SIG-M5 (cell line): ENCODE measurements around the gene ACVR1.
A peak's percentile ranks its signal among the peaks of the same experiment; 100 is the strongest.

ENCODE experiments used
- DNase-seq: peaks from one replicate; lab custom pipeline; 2025; lab: John Stamatoyannopoulos, UW

Gene ACVR1

GRCh38 chr2:157876066-157876785 lies at the start of gene ACVR1:
TSS of gene ACVR1 (minus strand) at chr2:157876330. CDS start at chr2:157799493, 76,837 bp downstream.
- peak; percentile 63 for DNase-seq

GRCh38 chr2:157925071-157925470 lies 48.9 kb upstream of the ACVR1 start:
- no peak for DNase-seq

GRCh38 chr2:157923598-157924217 lies 47.6 kb upstream of the ACVR1 start:
- no peak for DNase-seq

DNA sequence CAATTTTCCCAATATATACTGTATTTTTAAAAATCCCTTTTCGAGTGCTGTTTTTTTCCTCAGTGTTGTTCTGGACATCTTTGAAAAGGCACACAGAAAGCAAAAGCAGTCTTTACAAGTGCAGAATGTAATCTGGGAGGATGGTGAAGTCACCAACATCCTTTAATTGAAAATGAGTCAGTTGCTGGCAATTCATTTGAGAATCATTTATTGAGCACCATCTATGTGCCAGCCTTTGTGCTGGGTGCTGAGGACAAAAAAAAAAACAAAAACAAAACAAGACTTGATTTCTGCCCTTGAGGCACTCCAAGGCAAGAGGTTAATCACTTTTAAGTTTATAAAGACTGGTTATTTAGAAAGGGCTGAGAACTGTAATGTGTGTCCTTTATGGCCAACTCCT lies 46.7 kb upstream of the ACVR1 start:
- no peak for DNase-seq

DNA sequence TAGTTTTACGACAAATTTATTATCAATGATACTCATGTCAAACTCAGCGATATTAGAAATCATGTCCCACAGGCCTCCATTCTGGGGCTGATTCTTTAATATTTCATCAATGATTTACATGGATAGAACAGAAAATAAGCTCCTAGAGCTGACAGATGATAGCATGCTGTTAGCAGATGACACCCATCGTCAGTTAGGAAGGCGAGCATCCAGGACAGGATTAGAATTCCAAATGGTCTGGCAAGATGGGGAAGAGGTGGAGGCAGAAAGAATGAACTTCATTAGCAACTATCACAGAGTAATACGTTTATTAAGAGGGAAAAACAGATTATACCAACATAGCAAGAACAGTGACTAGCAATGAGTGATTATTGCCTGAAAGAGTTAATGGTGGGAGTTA lies 46.2 kb upstream of the ACVR1 start:
- no peak for DNase-seq

- no peak for DNase-seq
These were observed 44.6 kb upstream of the ACVR1 start for GRCh38 chr2:157920736-157921135.

- DNase-seq, result no peak
These were observed 43.1 kb upstream of the ACVR1 start for GRCh38 chr2:157919181-157919580.

GRCh38 chr2:157918319-157918718 lies 42.2 kb upstream of the ACVR1 start:
- no peak for DNase-seq

- no peak for DNase-seq
These were observed 35.6 kb upstream of the ACVR1 start for GRCh38 chr2:157911750-157912149.

DNA sequence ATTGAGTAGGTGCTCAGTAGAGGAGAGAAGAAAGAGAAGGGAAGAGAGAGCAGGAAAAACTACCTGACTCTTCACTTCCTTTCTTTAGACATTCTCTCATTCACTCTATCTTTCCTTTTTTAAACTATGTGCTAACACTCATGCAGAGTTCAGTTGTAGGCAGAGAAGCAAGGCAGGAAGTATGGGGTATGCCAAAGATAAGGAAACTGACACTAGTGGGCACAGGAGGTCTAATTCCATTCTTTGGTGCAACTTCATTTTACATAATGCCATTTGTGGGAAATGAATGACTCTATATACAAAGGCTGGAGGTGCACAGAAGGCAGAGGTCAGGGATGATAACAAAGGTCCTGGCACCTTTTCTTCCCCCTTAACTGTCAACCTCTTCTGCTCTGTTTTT lies 35.1 kb upstream of the ACVR1 start:
- DNase-seq, result no peak

GRCh38 chr2:157905092-157905491 lies 29.0 kb upstream of the ACVR1 start:
- no peak for DNase-seq

DNA sequence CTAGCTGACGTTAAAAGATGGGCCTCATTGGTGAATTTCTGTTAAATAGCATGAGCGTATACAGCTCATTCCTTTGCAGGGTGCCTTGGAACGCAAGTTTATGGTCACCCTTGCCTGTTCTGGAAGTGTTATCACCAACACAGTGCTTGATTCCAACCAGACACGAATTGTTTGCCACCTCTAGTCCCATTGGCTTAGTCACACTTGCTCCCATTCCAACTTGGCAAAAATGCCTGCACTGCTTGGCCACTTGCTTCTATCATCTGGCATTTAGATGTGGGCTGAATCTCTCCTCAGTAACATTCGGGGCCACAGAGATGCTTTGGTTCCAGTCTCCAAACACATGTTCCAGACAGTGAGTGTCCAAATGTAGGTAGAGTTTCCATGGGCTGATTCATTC lies 27.5 kb upstream of the ACVR1 start:
- DNase-seq, result no peak

GRCh38 chr2:157903151-157903550 lies 27.0 kb upstream of the ACVR1 start:
- DNase-seq, result no peak

DNA sequence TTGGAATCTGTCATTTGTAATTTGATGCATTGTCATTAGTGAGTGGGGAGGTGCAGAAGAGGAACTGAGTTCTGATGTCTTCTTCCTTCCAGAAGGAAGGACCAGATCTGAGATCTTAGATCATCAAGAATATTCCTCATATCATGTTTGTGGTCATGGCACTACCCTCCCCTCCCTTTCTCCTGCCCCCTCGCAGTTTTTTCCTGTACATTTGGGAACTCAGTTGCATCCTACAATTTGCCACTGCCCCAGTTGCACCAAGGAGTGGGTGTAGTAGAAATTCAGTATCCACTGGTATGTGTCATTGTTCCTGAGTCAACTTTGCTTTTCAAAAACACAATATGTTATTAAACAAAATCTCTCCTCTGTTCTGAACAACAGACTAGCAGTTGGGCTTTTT lies 26.6 kb upstream of the ACVR1 start:
- no peak for DNase-seq

GRCh38 chr2:157901325-157901724 lies 25.2 kb upstream of the ACVR1 start:
- DNase-seq, result no peak

GRCh38 chr2:157900684-157901083 lies 24.6 kb upstream of the ACVR1 start:
- no peak for DNase-seq

DNA sequence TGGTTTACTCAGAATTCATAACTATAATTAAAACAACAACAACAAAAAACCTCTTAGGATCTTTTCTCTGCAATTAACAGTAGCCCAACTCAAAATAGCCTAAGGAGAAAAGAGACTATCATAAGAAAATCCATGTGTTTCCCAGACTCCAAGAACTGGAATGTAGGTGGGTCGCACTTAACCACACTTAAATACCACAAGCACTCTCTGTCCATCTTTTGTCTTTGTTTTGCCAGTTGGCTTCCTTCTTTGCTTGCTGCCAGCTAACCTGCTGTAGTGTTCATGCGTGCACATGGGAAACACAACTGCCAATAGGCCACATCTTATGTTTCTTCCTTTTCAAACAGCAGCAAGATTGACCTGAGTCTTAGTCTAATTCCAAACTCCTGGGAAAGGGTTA lies 24.1 kb upstream of the ACVR1 start:
- DNase-seq, result no peak

DNA sequence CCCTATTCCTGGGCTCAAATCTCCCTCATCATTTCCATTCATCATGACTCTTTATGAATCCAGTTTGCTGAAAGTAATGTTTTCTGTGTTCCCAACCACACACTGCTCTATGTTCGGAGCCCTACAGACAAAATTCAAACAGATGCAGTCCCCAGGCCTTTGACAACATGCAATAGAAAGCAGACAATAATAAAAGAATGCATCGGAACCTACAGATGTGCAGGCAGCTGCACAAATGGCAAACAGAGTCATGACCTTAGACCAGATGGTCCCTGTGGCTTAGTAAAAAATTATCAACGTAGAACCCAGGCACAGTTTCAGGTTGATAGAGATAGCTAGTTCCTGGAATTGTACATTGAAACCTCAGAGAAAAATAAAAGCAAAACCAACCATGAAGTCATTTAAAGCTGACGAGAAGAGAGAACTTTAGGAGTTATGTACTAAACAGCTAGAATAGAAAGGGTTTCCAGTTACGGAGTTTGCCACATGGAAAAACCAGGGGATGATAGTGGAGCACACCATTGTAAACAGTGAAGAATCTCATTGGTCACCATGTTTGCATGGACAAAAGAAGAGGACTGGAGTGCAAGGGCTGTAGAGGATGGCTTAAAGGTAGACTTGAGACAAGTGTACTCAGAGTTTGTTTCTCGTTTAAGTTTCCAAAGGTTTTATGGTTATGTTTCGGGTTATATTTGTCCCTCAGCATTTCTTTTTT lies 23.2 kb upstream of the ACVR1 start:
- DNase-seq, result no peak

DNA sequence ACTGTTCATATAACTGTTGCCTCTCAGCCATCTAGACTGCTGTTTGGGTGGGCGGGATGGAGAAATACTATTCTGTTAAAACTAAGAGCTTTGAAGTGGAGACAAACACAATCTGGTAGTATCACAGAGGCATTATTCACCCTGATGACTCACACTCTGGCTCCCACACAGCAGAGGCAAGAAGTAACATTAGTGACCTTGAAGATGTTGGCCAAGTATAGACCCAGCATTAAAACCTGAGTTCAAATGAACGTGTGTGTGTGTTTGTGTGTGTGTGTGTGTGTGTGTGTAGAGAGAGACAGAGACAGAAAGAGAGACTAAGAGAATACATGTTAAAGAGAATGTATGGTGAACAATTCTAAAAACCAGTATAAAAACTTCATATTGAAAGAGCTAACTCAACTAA lies 22.5 kb upstream of the ACVR1 start:
- DNase-seq, result no peak

DNA sequence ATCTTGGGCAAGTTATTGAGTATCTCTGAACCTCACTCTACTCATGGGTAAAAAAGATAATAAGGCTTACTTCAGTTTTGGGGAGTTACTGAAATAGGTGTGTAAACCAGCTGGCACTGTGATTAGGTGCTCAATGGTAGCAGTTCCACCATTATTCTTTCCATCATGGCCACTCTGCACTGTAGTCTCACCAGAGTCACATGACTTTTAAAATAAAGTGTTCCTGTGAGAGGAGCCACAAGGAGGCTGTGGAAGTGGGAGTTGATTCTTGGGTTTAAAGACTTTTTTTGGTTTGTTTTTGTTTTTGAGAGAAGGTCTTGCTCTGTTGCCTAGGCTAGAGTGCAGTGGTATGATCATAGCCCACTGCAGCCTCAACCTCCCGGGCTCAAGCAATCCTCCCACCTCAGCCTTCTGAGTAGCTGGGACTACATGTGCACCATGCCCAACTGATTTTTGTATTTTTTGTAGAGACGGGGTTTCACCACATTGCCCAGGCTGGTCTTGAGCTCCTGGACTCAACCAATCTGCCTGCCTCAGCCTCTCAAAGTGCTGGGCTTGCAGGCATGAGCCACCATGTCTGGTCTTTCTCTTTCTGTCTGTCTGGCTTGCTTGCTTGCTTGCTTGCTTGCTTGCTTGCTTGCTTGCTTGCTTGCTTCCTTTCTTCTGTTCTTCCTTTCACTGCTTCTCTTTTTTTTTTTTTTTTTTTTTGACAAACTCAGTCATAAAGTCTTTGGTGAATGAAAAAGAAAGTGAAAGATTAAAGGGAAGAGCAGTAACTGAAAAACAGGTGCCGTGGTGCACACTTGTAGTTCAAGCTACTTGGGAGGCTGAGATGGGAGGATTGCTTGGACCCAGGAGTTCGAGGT lies 21.2 kb upstream of the ACVR1 start:
- DNase-seq, result no peak

GRCh38 chr2:157895531-157895930 lies 19.4 kb upstream of the ACVR1 start:
- no peak for DNase-seq

GRCh38 chr2:157894694-157895435 lies 18.7 kb upstream of the ACVR1 start:
- DNase-seq, result no peak
